Stimulated activated CD8-positive, alpha-beta memory T cell treated with anti-CD3 and anti-CD28 coated beads, Interleukin-12 subunit alpha, Interleukin-12 subunit beta, amount 100 ng/mL, for 24 hours (primary cell): ENCODE results near the gene NQO1.
"Not testable (repeated sequence)": the region's sequence is repeated elsewhere in the genome, so short reads cannot be mapped to it uniquely, and the experiment has no call there.

ENCODE experiments used
- DNase-seq: peaks from one replicate; pipeline ENCODE4 v3.0.0-alpha.2; 2020; ENCODE audit errors: extremely low read depth

NQO1 gene

GRCh38 chr16:69726313-69727060 lies at the start of gene NQO1:
Gene NQO1, minus strand, starts transcription at chr16:69726560. Its CDS starts 121 bp downstream, at chr16:69726439.
- DNase-seq: peak; percentile 75

GRCh38 chr16:69775563-69775962 lies 49.2 kb upstream of the NQO1 start:
- no peak for DNase-seq

GRCh38 chr16:69773260-69773947 lies 47.0 kb upstream of the NQO1 start:
- DNase-seq: no peak

GRCh38 chr16:69771651-69771967 lies 45.2 kb upstream of the NQO1 start:
- DNase-seq: no peak

DNA sequence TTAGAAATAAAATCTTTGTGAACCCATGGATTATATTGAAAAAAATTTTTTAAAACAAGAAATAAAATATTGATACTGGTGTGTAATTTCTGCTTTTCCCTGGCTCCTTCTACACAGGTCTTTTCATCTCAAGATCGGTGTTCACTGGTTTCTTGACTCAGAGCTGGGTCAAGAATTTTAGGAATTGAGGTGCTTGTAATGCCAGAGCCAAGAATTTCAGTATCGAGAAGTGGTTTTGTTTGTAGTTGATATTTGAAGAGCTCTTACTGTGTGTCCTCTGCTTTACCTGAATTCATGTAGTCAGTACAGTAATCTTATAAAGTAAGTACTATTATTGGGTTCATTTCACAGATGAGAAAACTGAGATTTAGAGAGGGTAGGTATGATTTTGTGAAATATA lies 43.0 kb upstream of the NQO1 start:
- DNase-seq: no peak

DNA sequence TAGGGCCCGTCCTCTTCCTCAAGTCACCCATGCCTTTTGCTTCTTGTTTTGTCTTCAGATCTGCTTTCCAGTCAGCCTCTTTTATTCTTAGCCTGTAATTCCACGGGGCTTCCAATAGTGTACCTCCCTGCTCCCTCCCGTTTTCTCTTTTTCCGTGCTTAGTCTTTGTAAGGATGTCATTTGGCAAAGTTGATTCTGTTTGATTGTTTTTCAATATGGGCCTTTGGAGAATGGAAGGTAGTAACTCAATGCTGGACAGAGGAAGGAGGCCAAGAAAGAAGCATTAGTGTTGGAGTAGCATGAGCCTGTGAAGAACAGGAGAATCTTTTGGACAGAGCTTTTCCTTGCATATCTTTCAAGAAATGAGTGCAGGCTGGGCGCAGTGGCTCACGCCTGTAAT lies 42.3 kb upstream of the NQO1 start:
- no peak for DNase-seq

DNA sequence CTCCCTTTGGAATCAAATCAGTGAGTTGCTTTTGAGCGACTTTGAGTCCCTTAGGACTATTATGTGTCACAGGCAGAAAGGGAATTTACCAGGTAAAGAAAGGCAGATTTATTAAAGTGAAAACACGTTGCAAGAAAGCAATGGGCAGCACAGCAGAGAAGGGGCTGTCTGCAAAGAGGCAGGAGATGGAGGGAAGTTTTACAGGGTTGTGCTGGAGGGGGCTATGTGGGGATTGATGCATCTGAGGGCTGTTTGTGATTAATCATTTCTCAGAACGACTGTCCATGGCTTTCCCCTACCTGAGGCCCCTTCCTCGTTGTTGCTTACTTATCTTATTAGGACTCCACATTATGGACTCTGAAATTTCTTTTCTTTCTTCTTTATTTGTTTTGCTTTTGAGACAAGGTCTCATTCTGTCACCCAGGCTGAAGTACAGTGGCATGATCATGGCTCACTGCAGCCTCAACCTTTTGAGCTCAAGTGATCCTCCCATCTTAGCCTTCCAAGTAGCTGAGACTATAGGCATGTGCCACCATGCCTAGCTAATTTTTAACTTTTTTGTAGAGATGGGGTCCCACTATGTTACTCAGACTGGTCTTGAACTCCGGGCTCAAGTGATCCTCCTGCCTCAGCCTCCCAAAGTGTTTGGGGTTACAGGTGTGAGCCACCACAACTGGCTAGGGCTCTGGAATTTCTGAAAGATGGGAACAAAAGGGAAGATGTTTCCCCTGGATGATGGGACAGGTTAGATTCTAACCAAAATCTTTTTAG lies 41.3 kb upstream of the NQO1 start:
- DNase-seq: no peak

GRCh38 chr16:69763599-69763942 lies 37.2 kb upstream of the NQO1 start:
- DNase-seq: no peak

DNA sequence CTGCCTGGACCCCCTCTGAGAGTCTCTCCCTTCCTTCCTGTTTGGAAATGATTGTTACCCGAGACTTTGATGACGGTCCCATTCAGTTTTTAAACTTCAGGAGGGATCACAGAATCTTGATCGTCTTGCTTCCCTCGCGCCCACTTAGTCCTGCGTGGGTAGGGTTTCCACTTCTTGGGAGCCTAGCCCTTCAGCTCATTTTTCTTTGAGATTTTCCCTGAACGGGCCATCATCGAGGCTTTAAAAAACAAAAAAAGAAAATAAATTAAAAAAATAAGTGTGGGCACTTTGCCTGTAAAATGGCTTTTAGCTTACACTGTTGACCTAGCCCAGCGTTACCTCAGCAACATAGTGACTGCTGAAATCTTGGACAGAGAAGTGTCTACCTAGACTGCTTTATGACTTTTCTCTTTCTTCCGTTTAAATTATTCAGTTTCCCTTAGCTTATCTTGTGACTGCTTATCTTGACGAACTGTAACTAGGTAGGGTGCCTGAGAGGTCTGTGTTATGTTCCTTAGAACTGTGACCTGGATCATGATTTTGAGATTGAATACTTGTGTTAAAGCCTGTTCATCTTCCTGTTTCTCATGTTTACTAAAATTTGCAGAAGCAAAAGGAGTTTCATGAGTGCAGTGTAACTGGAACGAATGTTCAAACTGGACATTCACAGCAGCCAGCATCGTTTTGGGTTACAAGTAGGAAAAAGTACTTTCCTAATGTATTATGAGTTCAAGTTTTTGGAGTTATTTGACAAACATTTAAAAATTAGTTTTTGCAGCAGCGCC lies 36.6 kb upstream of the NQO1 start:
- no peak for DNase-seq

DNA sequence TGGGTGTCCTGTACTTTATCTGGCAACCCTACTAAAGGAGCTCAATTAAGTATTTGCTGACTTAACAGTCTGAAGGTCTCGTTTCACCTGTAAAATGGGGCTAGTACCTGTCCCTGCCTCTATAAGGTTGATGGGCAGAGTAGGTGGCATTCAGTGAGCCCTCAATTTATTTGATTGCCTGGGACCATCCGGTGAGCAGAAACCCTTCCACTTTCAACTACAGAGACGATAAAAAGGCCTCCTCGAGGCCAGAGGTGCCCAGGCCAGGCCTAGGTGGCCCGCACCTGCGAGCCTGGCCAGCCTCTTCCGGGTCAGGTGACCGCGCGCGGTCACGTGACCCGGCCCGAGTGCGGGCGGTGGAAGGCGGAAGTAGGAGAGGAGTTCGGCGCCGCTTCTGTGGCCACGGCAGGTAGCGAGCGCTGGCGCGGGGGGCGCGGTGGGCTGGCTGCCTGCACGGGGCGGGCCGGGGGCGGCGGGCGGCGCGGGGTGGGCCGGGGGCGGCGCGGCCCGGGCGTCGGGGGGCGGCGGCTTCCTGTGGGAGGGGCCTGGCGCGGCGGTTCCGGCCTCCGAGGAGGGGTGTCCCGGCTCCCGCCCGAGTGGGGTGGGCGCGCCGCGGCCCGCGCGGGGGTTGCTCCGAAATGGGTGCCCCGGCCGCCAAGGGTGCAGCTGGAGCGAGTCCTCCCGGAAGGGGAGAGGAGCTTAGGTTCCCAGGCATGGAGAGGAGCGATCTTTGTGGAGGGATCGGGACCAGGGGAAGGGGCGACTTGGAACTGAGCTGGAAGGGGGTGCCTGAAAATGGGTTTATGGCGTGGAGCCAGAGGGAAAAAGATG lies 35.8 kb upstream of the NQO1 start, which contains the start of gene WWP2:
WWP2 (plus strand) TSS at position 350 of the 831 bp plus-strand sequence. CDS start 24,679 bp downstream, outside the sequence.
- DNase-seq: peak; percentile 47

DNA sequence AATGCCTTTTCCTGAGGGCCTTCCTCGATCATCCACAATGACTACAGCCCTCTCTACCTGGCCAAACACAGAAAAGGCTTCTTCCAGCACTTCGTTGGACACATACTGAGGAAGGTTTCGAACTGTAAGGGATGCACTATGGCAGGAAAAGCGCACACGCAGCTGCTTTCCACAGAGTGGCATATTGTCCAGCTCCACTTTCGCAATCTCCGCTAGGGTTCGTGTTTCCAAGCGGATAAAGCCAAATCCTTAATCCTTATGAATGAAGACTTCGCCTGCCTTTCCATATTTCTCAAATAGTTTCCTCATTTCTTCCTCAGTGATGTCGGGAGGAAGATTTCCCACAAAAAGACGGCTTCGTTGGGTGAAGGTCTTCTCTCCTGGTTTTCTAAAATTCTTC lies 31.0 kb upstream of the NQO1 start:
- not testable (repeated sequence) for DNase-seq

GRCh38 chr16:69756705-69757104 lies 30.3 kb upstream of the NQO1 start:
- DNase-seq: no peak

- DNase-seq: peak; percentile 89
Observed at GRCh38 chr16:69754469-69755310, 28.3 kb upstream of the NQO1 start, which contains the start of gene NOB1. Gene NOB1, minus strand, starts transcription at chr16:69754926. Its CDS starts 16 bp downstream, at chr16:69754910.

- no peak for DNase-seq
Observed at GRCh38 chr16:69754143-69754468, 27.7 kb upstream of the NQO1 start.

- DNase-seq: no peak
Observed at GRCh38 chr16:69748694-69749345, 22.5 kb upstream of the NQO1 start.

DNA sequence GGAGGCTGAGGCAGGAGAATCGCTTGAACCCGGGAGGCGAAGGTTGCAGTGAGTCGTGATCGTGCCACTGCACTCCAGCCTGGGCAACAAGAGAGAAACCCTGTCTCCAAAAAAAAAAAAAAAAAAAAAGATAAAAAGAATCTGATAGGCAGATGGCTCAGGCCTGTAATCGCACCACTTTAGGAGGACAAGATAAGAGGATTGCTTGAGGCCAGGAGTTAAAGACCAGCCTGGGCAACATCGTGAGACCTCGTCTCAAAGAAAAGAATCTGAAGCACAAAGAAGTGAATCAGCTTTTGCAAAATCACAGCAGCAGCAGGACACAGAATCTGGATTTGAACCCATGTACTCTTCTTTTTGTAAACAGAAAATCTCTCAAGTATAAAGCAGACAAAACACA lies 20.8 kb upstream of the NQO1 start:
- no peak for DNase-seq

- DNase-seq: no peak
Observed at GRCh38 chr16:69745959-69746358, 19.6 kb upstream of the NQO1 start.

GRCh38 chr16:69745232-69745612 lies 18.9 kb upstream of the NQO1 start:
- DNase-seq: no peak

DNA sequence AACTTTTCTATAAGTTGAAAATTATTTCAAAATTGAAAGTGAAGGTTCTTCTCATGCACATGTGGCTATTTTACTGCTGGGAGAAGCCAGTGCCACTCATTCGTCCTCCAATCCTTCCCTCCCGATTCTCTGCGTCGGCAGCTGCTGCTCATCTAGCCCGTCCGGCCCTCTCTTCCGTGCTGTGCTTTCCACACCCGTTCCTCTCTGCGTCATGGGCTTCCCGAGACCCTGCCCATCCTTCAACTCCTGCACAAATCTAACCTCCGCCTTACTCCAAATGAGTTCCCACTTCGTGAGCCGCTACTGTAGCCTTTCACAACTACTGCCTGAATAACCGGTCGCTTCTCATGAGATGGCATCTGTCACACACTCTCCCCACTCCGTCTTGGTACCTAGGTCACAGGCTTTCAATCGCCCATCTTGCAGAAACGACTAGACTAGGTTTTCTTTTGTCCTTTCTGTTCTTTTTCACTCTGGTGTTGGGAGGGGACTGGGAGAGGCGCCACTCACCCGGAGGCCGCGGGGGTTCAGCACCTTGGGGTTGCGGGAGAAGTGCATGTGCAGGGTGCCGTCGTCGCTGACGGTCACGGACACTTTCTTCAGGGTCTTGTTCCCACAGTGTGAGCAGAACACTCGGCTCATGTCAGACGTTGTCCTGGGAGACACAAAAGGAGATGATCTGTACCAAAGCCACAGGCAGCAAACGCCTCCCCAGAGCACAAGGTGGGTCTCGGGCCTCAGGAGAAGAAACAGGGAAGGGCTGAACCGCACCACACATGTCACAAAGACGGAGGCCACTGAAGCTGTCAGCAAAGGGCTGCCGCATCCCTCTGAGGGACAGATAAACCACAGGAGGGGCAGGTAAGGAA lies 18.2 kb upstream of the NQO1 start:
- DNase-seq: no peak
